ENCODE measurements around the gene OR5A2.
"Not testable (repeated sequence)": the region's sequence is repeated elsewhere in the genome, so short reads cannot be mapped to it uniquely, and the experiment has no call there.

Gene OR5A2

GRCh38 chr11:59459916-59460315 is 33.7 kb upstream of the OR5A2 start:
- H2AFZ ChIP-seq (ENCODE audit: low read depth, low read length) = no peak overlapping the region
- H3K4me3 ChIP-seq (ENCODE audit: low read length) = no peak overlapping the region
- H3K36me3 ChIP-seq (replicated peaks; ENCODE audit: low read depth, low read length) = no peaks in the 10 kb centered on the region
- H3K9ac ChIP-seq (ENCODE audit: low read length) = no peak overlapping the region
- no peak overlapping the region for H3K27ac ChIP-seq (ENCODE audit: low read length)
- H3K4me1 ChIP-seq (ENCODE audit: low read length) = no peaks in the 10 kb centered on the region
- H3K9me3 ChIP-seq (ENCODE audit: insufficient read depth, low read length) = no peaks in the 10 kb centered on the region
- no peak for TF ChIP-seq EZH2phosphoT487 (IDR thresholded peaks at IDR 0.05; ENCODE audit: low read depth)
- no peak for TF ChIP-seq CTCF (IDR thresholded peaks at IDR 0.05; ENCODE audit: low read depth, low read length)
- H3K4me2 ChIP-seq (ENCODE audit: low read length) = no peak overlapping the region
- H4K20me1 ChIP-seq (ENCODE audit: insufficient read depth, low read length) = no peaks in the 10 kb centered on the region
- no peaks in the 10 kb centered on the region; the same call in 1 of the 2 replicates for H3K27me3 ChIP-seq (ENCODE audit: low read depth, low read length)
- no peaks in the 10 kb centered on the region for H3K79me2 ChIP-seq (ENCODE audit: low read length)

DNA sequence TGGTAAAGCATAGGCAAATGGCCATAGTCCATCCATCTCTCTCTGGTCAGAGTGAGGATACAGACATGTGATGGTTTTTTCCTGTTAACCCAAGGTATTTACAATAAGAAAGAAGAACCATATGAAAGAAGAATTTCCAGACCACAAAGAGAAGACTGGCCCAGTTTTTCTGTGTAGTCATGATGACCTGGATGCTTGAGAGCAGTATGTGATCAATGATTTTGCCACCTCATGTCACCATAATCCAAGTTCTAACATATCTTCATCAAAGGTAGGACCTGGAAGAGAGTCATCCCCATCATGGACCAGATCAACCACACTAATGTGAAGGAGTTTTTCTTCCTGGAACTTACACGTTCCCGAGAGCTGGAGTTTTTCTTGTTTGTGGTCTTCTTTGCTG is 30.4 kb upstream of the OR5A2 start, which contains the start of gene OR4D6:
Gene OR4D6 (plus strand): TSS at position 301 of the 400 bp plus-strand sequence. CDS start 0 bp downstream, at position 301.
- no peak within 1 kb of the TSS for H3K4me3 ChIP-seq (ENCODE audit: low read length)
- H2AFZ ChIP-seq (ENCODE audit: low read depth, low read length) = no peak within 1 kb of the TSS
- H3K9ac ChIP-seq (ENCODE audit: low read length) = no peak within 1 kb of the TSS
- H3K27ac ChIP-seq (ENCODE audit: low read length) = no peak within 1 kb of the TSS
- no peaks in the 10 kb centered on the region for H3K36me3 ChIP-seq (replicated peaks; ENCODE audit: low read depth, low read length)
- TF ChIP-seq CTCF (IDR thresholded peaks at IDR 0.05; ENCODE audit: low read depth, low read length) (no peak), EZH2phosphoT487 (IDR thresholded peaks at IDR 0.05; ENCODE audit: low read depth) (no peak)
- no peaks in the 10 kb centered on the region for H3K79me2 ChIP-seq (ENCODE audit: low read length)
- no peaks in the 10 kb centered on the region for H4K20me1 ChIP-seq (ENCODE audit: insufficient read depth, low read length)
- H3K4me1 ChIP-seq (ENCODE audit: low read length) = no peaks in the 10 kb centered on the region
- no peak within 1 kb of the TSS for H3K4me2 ChIP-seq (ENCODE audit: low read length)
- H3K9me3 ChIP-seq (ENCODE audit: insufficient read depth, low read length) = no peaks in the 10 kb centered on the region
- no peaks in the 10 kb centered on the region; the same call in 1 of the 2 replicates for H3K27me3 ChIP-seq (ENCODE audit: low read depth, low read length)

DNA sequence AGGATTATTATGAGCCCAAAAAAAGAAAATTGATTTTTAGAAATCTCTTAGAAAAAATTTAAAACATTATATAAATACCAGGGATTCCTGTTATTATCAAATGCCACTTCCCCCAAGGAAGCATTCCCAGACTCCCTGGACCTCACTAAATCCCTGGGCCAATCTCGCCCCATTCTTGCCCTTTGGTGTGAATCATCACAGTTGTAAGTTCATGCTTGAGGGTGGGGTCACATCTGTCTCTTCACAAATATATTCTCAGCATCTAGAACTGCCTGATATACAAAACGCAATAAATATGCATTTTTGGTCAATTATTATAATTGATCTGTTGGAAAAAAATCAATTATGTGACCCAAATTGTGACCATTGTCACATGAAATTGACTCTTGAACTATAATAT is 22.3 kb upstream of the OR5A2 start:
- no peak overlapping the region for H2AFZ ChIP-seq (ENCODE audit: low read depth, low read length)
- H3K79me2 ChIP-seq (ENCODE audit: low read length) = no peaks in the 10 kb centered on the region
- TF ChIP-seq EZH2phosphoT487 (IDR thresholded peaks at IDR 0.05; ENCODE audit: low read depth) = no peak
- no peak for TF ChIP-seq CTCF (IDR thresholded peaks at IDR 0.05; ENCODE audit: low read depth, low read length)
- H3K4me3 ChIP-seq (ENCODE audit: low read length) = no peak overlapping the region
- no peak overlapping the region for H3K4me2 ChIP-seq (ENCODE audit: low read length)
- no peak overlapping the region for H3K27ac ChIP-seq (ENCODE audit: low read length)
- no peaks in the 10 kb centered on the region for H4K20me1 ChIP-seq (ENCODE audit: insufficient read depth, low read length)
- H3K9me3 ChIP-seq (ENCODE audit: insufficient read depth, low read length) = no peaks in the 10 kb centered on the region
- no peaks in the 10 kb centered on the region for H3K4me1 ChIP-seq (ENCODE audit: low read length)
- no peak overlapping the region for H3K9ac ChIP-seq (ENCODE audit: low read length)
- no peaks in the 10 kb centered on the region for H3K27me3 ChIP-seq (ENCODE audit: low read depth, low read length)
- no peaks in the 10 kb centered on the region for H3K36me3 ChIP-seq (replicated peaks; ENCODE audit: low read depth, low read length)

DNA sequence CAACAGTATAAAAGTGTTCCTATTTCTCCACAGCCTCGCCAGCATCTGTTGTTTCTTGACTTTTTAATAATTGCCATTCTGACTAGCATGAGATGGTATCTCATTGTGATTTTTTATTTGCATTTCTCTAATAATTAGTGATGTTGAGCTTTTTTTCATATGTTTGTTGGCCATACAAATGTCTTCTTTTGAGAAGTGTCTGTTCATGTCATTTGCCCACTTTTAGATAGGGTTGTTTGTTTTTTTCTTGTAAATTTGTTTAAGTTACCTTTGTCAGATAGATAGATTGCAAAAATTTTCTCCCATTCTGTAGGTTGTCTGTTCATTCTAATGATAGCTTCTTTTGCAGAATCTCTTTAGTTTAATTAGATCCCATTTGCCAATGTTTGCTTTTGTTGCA is 19.4 kb upstream of the OR5A2 start:
- H3K79me2 ChIP-seq (ENCODE audit: low read length); H3K27me3 ChIP-seq (ENCODE audit: low read depth, low read length); H3K9ac ChIP-seq (ENCODE audit: low read length); H2AFZ ChIP-seq (ENCODE audit: low read depth, low read length); H3K4me2 ChIP-seq (ENCODE audit: low read length); H4K20me1 ChIP-seq (ENCODE audit: insufficient read depth, low read length); H3K4me1 ChIP-seq (ENCODE audit: low read length); H3K27ac ChIP-seq (ENCODE audit: low read length); H3K9me3 ChIP-seq (ENCODE audit: insufficient read depth, low read length); H3K36me3 ChIP-seq (replicated peaks; ENCODE audit: low read depth, low read length); H3K4me3 ChIP-seq (ENCODE audit: low read length): not testable (repeated sequence)

DNA sequence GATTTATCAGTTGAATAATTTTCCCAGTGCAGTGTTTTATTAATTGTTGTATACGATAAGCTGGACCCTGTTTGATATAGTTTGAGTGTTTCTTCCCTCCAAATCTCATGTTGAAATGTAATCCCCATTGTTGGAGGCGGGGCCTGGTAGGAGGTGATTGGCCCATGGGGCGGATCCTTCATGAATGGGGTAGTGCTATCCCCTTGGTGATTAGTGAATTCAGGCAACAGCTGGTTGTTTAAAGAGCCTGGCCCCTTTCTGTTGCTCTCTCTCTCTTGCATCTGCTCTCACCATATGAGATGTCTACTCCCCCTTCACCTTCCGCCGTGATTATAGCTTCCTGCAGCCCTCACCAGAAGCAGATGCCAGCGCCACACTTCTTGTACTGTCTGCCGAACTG is 11.6 kb upstream of the OR5A2 start:
- H3K27ac ChIP-seq (ENCODE audit: low read length) = no peak overlapping the region
- TF ChIP-seq EZH2phosphoT487 (IDR thresholded peaks at IDR 0.05; ENCODE audit: low read depth) (no peak), CTCF (IDR thresholded peaks at IDR 0.05; ENCODE audit: low read depth, low read length) (no peak)
- no peak overlapping the region for H3K4me2 ChIP-seq (ENCODE audit: low read length)
- H4K20me1 ChIP-seq (ENCODE audit: insufficient read depth, low read length) = no peaks in the 10 kb centered on the region
- H3K4me1 ChIP-seq (ENCODE audit: low read length) = no peaks in the 10 kb centered on the region
- H3K27me3 ChIP-seq (ENCODE audit: low read depth, low read length) = 0 out of 2 replicates have a peak, but pooled peaks cover 6% of the 10 kb centered on the region
- H3K9me3 ChIP-seq (ENCODE audit: insufficient read depth, low read length) = no peaks in the 10 kb centered on the region
- no peaks in the 10 kb centered on the region for H3K79me2 ChIP-seq (ENCODE audit: low read length)
- H2AFZ ChIP-seq (ENCODE audit: low read depth, low read length) = no peak overlapping the region
- H3K4me3 ChIP-seq (ENCODE audit: low read length) = no peak overlapping the region
- no peaks in the 10 kb centered on the region for H3K36me3 ChIP-seq (replicated peaks; ENCODE audit: low read depth, low read length)
- H3K9ac ChIP-seq (ENCODE audit: low read length) = no peak overlapping the region
